GM21786 (cell line): Measurements from ENCODE around the gene MARCHF7.
"Not testable (repeated sequence)": the region's sequence is repeated elsewhere in the genome, so short reads cannot be mapped to it uniquely, and the experiment has no call there.

Experiments
- ATAC-seq: cut with Tn5 transposase; IDR thresholded peaks from one replicate; pipeline ENCODE4 v1.9.1; 2021; ENCODE audit not compliant: unreplicated experiment

Gene MARCHF7

DNA sequence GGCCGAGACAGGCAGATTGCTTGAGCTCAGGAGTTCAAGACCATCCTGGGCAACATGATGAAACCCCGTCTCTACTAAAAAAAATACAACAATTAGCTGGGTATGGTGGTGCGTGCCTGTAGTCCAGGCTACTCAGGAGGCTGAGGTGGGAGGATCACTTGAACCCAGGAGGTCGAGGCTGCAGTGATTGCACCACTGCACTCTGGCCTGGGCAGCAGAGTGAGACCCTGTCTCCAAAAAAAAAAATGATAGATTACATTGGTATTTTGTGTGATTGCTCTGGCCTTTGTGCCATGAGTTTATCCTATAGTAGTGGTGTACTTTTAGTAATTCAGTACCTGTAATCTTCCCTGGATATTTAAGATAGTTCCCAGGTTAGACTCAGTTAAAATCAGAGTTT, 4.1 kb downstream of the MARCHF7 start:
- not testable (repeated sequence) for ATAC-seq

DNA sequence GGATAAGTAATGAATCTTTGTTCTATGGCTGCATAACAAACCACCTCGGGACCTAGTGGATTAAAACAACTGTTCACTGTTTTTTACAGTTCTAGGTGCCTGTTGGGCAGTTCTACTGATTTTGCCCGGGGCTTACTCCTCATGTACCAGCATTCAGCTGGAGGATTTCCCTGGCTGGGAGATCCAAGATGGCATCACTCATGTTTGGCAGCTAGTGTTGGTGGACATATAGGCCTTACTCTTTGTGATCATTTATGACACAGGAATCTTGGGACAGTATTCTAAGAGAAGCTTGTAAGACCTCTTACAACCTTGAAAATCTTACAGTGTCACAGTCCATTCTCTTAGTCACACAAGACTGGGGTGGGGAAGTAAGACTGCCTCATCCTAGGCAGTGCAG, 4.6 kb downstream of the MARCHF7 start:
- ATAC-seq, result no peak

GRCh38 chr2:159720676-159721075, 8.4 kb downstream of the MARCHF7 start:
- ATAC-seq, result no peak

- ATAC-seq, result no peak
Measured at GRCh38 chr2:159722580-159722979, 10.3 kb downstream of the MARCHF7 start.

GRCh38 chr2:159724795-159725572, 12.7 kb downstream of the MARCHF7 start:
- ATAC-seq, result not testable (repeated sequence)

- no peak for ATAC-seq
Measured at GRCh38 chr2:159725713-159726112, 13.4 kb downstream of the MARCHF7 start.

- no peak for ATAC-seq
Measured at GRCh38 chr2:159728629-159729028, 16.3 kb downstream of the MARCHF7 start.

DNA sequence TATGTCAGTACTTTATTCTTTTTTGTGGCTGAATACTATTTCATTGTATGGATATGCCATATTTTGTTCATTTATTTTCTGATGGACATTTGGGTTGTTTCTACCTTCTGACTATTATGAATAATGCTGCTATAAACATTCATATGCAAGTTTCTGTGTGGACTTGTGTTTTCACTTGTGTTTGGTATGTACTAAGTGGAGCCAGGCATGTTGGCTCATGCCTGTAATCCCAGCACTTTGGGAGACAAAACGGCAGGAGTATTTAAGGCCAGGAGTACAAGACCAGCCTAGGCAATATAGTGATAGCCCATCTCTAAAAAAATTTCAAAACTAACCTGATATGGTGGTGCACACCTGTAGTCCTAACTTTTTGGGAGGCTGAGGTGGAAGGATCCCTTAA, 23.3 kb downstream of the MARCHF7 start:
- ATAC-seq, result no peak

- no peak for ATAC-seq
Measured at GRCh38 chr2:159736048-159736447, 23.7 kb downstream of the MARCHF7 start.

DNA sequence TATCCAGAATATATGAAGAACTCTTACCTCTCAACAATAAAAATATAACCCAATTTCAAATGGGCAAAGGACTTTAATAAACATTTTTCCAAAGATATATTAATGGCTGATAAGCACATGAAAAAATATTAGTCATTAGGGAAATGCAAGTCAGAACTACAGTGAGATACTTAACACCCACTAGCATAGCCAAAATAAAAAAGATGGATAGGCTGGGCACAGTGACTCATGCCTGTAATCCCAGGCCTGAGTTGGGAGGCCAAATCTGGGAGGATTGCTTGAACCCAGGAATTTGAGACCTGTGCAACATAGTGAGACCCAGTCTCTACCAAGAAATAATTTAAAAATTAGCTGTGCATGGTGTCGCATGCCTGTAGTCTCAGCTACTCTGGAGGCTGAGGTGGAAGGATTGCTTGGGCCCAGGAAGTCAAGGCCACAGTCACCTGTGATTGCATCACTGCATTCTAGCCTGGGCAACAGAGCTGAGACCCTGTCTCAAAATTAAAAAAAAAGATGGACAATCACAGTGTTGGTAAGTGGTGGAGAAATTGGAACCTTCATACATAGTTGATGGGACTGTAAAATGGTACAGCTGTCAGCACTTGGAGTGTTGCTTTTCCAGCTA, 25.1 kb downstream of the MARCHF7 start:
- ATAC-seq, result no peak

- no peak for ATAC-seq
Measured at GRCh38 chr2:159737917-159738296, 25.6 kb downstream of the MARCHF7 start.

GRCh38 chr2:159738509-159739390, 26.4 kb downstream of the MARCHF7 start:
- ATAC-seq, result no peak

DNA sequence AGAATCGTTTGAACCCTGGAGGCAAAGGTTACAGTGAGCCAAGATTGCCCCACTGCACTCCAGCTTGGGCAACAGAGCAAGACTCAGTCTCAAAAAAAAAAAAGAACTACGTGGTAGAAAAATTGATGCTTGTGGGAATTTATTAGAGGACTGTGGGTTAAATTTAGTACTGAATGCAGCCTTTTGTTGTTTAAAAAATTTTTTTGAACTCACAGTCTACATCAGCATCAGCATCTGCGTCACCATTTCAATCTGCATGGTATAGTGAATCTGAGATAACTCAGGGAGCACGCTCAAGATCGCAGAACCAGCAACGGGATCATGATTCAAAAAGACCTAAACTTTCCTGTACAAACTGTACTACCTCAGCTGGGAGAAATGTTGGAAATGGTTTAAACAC, 30.5 kb downstream of the MARCHF7 start:
- no peak for ATAC-seq

GRCh38 chr2:159744363-159744762, 32.1 kb downstream of the MARCHF7 start:
- ATAC-seq, result no peak

DNA sequence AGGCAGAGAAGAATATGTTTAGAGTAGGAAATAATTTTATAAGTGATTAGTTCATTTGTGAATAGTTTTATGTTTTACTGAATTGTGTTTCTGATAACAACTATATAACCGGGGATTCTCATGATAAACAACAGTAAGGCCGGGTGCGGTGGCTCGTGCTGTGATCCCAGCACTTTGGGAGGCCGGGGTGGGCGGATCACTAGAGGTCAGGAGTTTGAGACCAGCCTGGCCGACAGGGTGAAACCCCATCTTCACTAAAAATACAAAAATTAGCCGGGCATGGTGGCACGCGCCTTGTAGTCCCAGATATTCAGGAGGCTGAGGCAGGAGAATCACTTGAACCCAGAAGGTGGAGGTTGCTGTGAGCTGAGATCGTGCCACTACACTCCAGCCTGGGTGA, 32.9 kb downstream of the MARCHF7 start:
- not testable (repeated sequence) for ATAC-seq

- ATAC-seq, result no peak
Measured at GRCh38 chr2:159748089-159748488, 35.8 kb downstream of the MARCHF7 start.

- ATAC-seq, result no peak
Measured at GRCh38 chr2:159750873-159751272, 38.6 kb downstream of the MARCHF7 start.

GRCh38 chr2:159753797-159754196, 41.5 kb downstream of the MARCHF7 start:
- ATAC-seq, result no peak

DNA sequence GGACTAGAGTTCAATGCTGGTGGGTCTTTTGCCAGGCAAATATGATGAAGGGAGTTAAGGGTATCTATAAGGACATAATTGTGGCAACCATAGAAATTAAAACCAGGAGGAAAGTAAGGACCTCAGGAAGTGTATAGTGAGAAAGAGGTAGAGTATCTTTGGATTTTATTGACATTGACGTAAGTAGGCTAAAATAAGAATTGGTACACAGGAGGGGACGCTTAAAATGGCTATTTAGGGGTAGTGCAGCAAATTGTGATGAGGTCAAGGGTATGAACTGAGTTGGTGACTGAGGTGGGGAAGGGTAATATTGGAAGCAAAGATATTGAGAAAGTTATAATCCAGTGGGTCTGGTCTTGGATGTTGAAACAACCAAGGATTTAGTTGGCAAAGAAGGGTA, 42.7 kb downstream of the MARCHF7 start:
- no peak for ATAC-seq

DNA sequence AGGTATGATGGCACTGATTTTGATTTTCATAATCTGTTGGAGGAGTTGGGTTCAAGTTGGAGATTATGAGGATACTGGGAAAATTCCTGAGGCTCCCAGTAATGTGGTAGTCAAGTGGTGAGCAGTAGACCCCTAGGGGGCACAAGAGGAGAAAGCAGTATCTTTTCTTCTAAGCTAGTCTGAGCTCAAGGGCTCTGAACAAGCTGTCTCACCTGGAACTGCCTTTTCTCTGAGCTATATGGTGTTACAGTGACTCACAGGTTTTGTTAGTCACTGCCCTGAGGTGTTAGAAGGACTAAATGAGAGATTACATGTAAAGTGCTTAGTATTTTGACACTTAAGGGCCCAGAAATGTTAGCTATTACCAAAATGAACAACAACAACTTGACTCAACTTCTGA, 43.5 kb downstream of the MARCHF7 start:
- ATAC-seq, result no peak

DNA sequence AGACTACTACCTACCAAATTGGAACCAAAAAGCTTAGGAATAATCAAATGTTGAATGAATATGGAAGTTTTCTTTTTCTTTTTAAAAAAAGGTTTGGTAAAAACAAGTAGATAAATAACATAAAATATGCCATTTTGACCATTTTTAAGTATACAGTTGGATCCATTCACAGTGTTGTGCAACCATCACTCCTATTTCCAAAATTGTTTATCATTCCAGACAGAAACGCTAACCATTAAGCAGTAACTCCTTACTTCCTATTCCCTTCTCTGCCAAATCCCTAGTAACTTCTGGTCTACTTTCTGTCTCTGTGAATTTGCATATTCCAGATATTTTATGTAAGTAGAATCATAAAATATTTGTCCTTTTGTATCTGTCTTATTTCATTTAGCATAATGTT, 45.9 kb downstream of the MARCHF7 start:
- no peak for ATAC-seq

DNA sequence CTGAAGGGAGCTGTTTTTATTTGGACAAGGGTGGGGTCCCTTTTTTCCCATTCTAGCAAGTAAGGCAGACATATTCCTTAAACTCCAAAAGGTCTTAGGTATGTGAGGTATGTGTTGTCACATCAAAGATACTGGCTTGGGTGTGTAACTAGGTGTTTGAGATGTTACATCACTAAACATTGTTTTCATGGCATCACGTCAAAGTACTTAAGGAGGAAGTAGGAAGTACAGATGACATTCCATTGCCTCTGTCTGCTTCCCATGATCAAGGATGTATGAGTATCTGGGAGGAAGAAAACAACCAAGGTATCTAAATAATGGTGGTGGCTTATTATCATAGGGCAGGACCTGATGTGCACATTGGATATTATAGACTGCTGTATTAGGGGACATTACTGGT, 46.4 kb downstream of the MARCHF7 start:
- ATAC-seq, result no peak
